Stimulated activated CD4-positive, alpha-beta T cell treated with anti-CD3 and anti-CD28 coated beads, Interleukin-4, amount 100 ng/mL, for 48 hours (primary cell): ENCODE measurements around the gene PHF5A.

ENCODE experiments used
- DNase-seq, 2 donors: peaks; one replicate each; pipeline ENCODE4 v3.0.0-alpha.2; 2020; ENCODE audit warnings: low read depth in 2 of 2

The PHF5A gene

GRCh38 chr22:41417622-41418390 is 50.7 kb downstream of the PHF5A start:
- no peak for DNase-seq

- DNase-seq = no peak
These were observed 52.9 kb downstream of the PHF5A start for GRCh38 chr22:41415554-41415953.

- DNase-seq = no peak
These were observed 57.3 kb downstream of the PHF5A start for GRCh38 chr22:41411021-41411851.

GRCh38 chr22:41410311-41410751 is 58.2 kb downstream of the PHF5A start:
- DNase-seq = no peak
